ENCODE results near the gene LRMDA. TPM values are rescaled to one million over a fixed set of nuclear protein-coding genes. Genes with fewer than 3 reads are reported as not detected.

The LRMDA gene
- total and polyA plus RNA-seq, 2 of the 13 experiments (the other 11 are each of a cell fraction or from before 2014, with no cell fraction given), result 13.4 to 22.0 TPM

GRCh38 chr10:76202777-76203176 lies 771.4 kb downstream of the LRMDA start:
- Histone ChIP-seq H3K9ac (ENCODE audit: insufficient read depth, low read depth, low read length) (no peak overlapping the region), H3K9me3 (ENCODE audit: low read length) (no peaks in the 10 kb centered on the region), H3K4me3 (replicated peaks in 1 of 3; ENCODE audit: insufficient read depth in 1 of 3, low read depth in 2 of 3, low read length in 3 of 3) (no peak overlapping the region), H2AFZ (ENCODE audit: low read length) (no peak overlapping the region), H3K4me1 (ENCODE audit: insufficient read depth, low read length) (peaks cover 15% of the 10 kb centered on the region), H3K79me2 (ENCODE audit: insufficient read depth, low read length) (no peaks in the 10 kb centered on the region), H3K27me3 (ENCODE audit: control insufficient read depth in 1 of 2, insufficient read depth in 2 of 2, low read length in 2 of 2) (no peaks in the 10 kb centered on the region), H3K27ac (ENCODE audit: extremely low read length, insufficient read depth, low read length) (no peak overlapping the region), H3K36me3 (replicated peaks in 1 of 2; ENCODE audit: control insufficient read depth in 1 of 2, insufficient read depth in 2 of 2, low read length in 2 of 2) (no peaks in the 10 kb centered on the region), H4K20me1 (ENCODE audit: insufficient read depth, low read length) (no peaks in the 10 kb centered on the region), H3K4me2 (ENCODE audit: low read depth, low read length) (no peak overlapping the region)
- WGBS (ENCODE audit: low lambda C conversion rate), result 100% methylated on average over 1 of the region's 1 CpG
- in situ Hi-C loops (cut with HindIII; ENCODE audit: extremely low pct_ligation_motif_present, low pct_unique_long_range_greater_than_20kb) (no loop called here), intact Hi-C loops (cut with micrococcal nuclease; ENCODE audit: unreplicated experiment) (no loop called here)
- CTCF ChIA-PET (ENCODE audit: low intra/inter-chr PET ratio, low total read pairs), result no interaction called here
- FAIRE-seq, result no peak
- no peak for ATAC-seq
- POLR2A ChIA-PET, result no interaction called here
- no TSS peak for BruUV-seq (replicated peaks)
- no peak for DNase-seq (ENCODE audit: low spot score)
- TF ChIP-seq FOXA1 (IDR thresholded peaks at IDR 0.05) (no peak), FOXA1 (CRISPR knock-in tag; IDR thresholded peaks at IDR 0.05) (no peak), NFAT5 (CRISPR knock-in tag; IDR thresholded peaks at IDR 0.05) (no peak), ZNF609 (CRISPR knock-in tag; IDR thresholded peaks at IDR 0.05; ENCODE audit: borderline replicate concordance) (no peak), CEBPG (CRISPR knock-in tag; IDR thresholded peaks at IDR 0.05) (no peak), ZBTB10 (CRISPR knock-in tag; IDR thresholded peaks at IDR 0.05; ENCODE audit: borderline replicate concordance) (no peak), FOSL2 (CRISPR knock-in tag; IDR thresholded peaks at IDR 0.05) (no peak), TBL1XR1 (IDR thresholded peaks at IDR 0.05; ENCODE audit: borderline replicate concordance, low read length, partially characterized antibody) (no peak), MXD3 (CRISPR knock-in tag; IDR thresholded peaks at IDR 0.05) (no peak), ZKSCAN5 (CRISPR knock-in tag; IDR thresholded peaks at IDR 0.05) (no peak), ZNF20 (CRISPR knock-in tag; IDR thresholded peaks at IDR 0.05) (no peak), PHF21A (CRISPR knock-in tag; IDR thresholded peaks at IDR 0.05) (no peak), ETV6 (CRISPR knock-in tag; conservative IDR thresholded peaks at IDR 0.05) (no peak)

Data from HepG2 (cell line).